K562 (cell line): Measurements from ENCODE around the gene FKBP8. TPM values are rescaled to one million over a fixed set of nuclear protein-coding genes. Genes with fewer than 3 reads are reported as not detected.

Source experiments
- ATF1 ChIP-seq, 2 experiments: fragments of 450-650 bp in 1 of 2; IDR thresholded peaks; 2 replicates each; pipeline ENCODE4 v1.6.1; 2016; ENCODE audit warnings: missing compliant biosample characterization in 1 of 2, missing genetic modification characterization in 1 of 2
- BHLHE40 ChIP-seq: IDR thresholded peaks from 2 replicates; pipeline ENCODE4 v1.6.1; 2011; ENCODE audit warnings: low read length, improper control_type of control experiment
- ELF1 ChIP-seq: fragments of 200-800 bp; sonication (Bioruptor generic); IDR thresholded peaks from 2 replicates; pipeline ENCODE4 v1.6.1; 2016; ENCODE audit warnings: missing genetic modification characterization, missing compliant biosample characterization
- KLF16 ChIP-seq: IDR thresholded peaks from 2 replicates; pipeline ENCODE4 v1.6.1; 2016; ENCODE audit warnings: antibody characterized with exemption
- MAFF ChIP-seq: IDR thresholded peaks from 2 replicates; pipeline ENCODE4 v1.6.1; 2012; ENCODE audit warnings: low read length, improper control_type of control experiment
- MECOM ChIP-seq: fragments of 250-450 bp; sonication (Bioruptor Pico); IDR thresholded peaks from 2 replicates; pipeline ENCODE4 v1.8.0; 2022; ENCODE audit warnings: inconsistent platforms
- NCOA2 ChIP-seq, 2 experiments: fragments of 450-650 bp; IDR thresholded peaks; 2 replicates each; pipeline ENCODE4 v1.6.1; 2018; ENCODE audit warnings: mild to moderate bottlenecking in 2 of 2, moderate library complexity in 1 of 2; ENCODE audit not compliant: partially characterized antibody in 2 of 2
- PML ChIP-seq: IDR thresholded peaks from 2 replicates; pipeline ENCODE4 v1.6.1; 2012; ENCODE audit warnings: low read length, inconsistent platforms
- TCF7L2 ChIP-seq: fragments of 150-350 bp; IDR thresholded peaks from 2 replicates; pipeline ENCODE4 v1.6.1; 2016; ENCODE audit warnings: low read depth, mild to moderate bottlenecking, low read length, moderate library complexity
- ZEB2 ChIP-seq: fragments of 450-650 bp; IDR thresholded peaks from 2 replicates; pipeline ENCODE4 v1.6.1; 2016
- ZNF408 ChIP-seq: fragments of 250-450 bp; sonication (Bioruptor Pico); IDR thresholded peaks from 2 replicates; pipeline ENCODE4 v1.4.0; 2020; ENCODE audit warnings: low read depth, mild to moderate bottlenecking, moderate library complexity
- polyA plus RNA-seq, 8 experiments: library from polyadenylated mRNA; depleted of rRNA in 4 of 8; stranded (reverse) in 5 of 8; unstranded in 3 of 8; fragments of >200 nt; fragmentation: Nextera tagmentation in 2 of 8; fragmentation: Illumina TruSeq in 1 of 8; extraction: Ambion mirVana in 2 of 8; extraction: Trizol in 1 of 8; gene quantifications; 2 replicates each; pipeline versions ENCODE4 v1.2.1 to v1.2.3, GENCODE V29; 2011 to 2014; ENCODE audit warnings: inconsistent platforms in 1 of 8, missing spikeins in 1 of 8
- total RNA-seq, 7 experiments: library from RNA; depleted of rRNA in 6 of 7; stranded (reverse); fragments of >200 nt in 6 of 7; fragmentation: Illumina TruSeq in 2 of 7; extraction: Trizol in 2 of 7; gene quantifications; 2 replicates each; pipeline versions ENCODE4 v1.2.1 to v1.2.3, GENCODE V29; 2011 to 2021; ENCODE audit warnings: low replicate concordance in 1 of 7
- TF ChIP-seq, protein P1 (sequence below): fragments of 250-450 bp; sonication (Bioruptor Pico); IDR thresholded peaks from 2 replicates; pipeline ENCODE4 v1.5.0; 2021; ENCODE audit warnings: mild to moderate bottlenecking, moderate library complexity
- TF ChIP-seq, protein P2 (sequence below): fragments of 250-450 bp; sonication (Bioruptor Pico); IDR thresholded peaks from 2 replicates; pipeline ENCODE4 v1.4.0; 2020; ENCODE audit warnings: mild to moderate bottlenecking, moderate library complexity, borderline replicate concordance
- TF ChIP-seq, protein P3 (sequence below): fragments of 450-650 bp; IDR thresholded peaks from 2 replicates; pipeline ENCODE4 v1.6.1; 2017; ENCODE audit warnings: antibody characterized with exemption, mild to moderate bottlenecking
- TF ChIP-seq, protein P4 (sequence below): sonication (generic); formaldehyde crosslinking; IDR thresholded peaks from 2 replicates; pipeline ENCODE4 v1.8.1; 2023; ENCODE audit warnings: mild to moderate bottlenecking, missing genetic modification reagents

The FKBP8 gene
- total and polyA plus RNA-seq, 9 of the 15 experiments (the other 6 are each of a cell fraction or from before 2014, with no cell fraction given): 0.46 to 236 (median 104) TPM

DNA sequence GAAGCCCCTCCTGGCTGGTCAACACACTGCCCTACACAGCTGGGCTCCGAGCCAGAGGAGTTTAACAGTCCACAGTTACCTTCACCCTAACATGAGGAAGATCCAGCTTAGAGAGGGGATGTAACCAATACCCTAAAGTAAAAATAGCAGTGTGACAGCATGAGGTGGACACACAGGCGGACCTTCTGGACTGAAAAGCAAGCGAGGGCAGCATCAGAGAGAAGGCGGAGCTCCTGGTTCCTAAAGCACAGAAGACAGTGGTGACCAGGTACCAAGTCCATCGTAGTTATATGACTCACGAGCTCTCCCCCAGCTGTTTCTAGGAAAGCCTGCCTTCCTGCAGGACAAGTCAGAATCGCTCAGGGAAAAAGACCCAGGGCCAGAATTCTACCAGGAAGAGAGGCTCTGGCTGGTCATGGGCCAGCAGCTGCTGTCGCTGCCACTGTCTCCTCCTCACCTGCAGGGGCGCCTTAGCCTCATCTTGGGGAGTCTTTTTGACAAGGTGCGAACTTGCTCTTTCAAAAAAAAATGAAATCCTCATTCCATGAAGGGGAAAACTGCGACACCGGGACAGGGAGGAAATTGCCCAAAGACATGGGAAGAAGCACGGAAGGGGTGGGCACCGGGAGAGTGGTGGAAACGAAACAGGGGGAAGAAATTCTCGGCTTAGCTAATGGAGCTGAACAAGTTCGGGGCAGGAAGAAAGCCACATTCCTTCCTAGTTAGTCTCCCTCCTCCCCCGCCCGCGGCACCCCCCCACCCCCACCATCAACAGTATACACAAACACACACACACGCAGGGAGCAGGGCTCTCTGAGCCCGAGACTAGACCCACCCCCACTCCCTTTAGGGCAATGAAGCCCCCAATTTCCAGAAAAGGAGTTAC, 23.2 kb downstream of the FKBP8 start (continued):
- TF ChIP-seq ZEB2 (0 out of 2 replicates have a peak, but pooled peaks have one; percentile 26), MECOM (CRISPR knock-in tag) (no peak), KLF16 (peak; percentile 57; the same call in 1 of the 2 replicates), ZNF408 (CRISPR knock-in tag) (no peak), MAFF (no peak), NCOA2 (IDR thresholded peaks at IDR 0.05; ENCODE audit: partially characterized antibody in 2 of 2) (no peak), TCF7L2 (no peak), PML (no peak; the same call in 1 of the 2 replicates), BHLHE40 (0 out of 2 replicates have a peak, but pooled peaks have one; percentile 34), ATF1 (CRISPR knock-in tag; IDR thresholded peaks at IDR 0.05) (no peak), ATF1 (tag; IDR thresholded peaks at IDR 0.05) (no peak), ELF1 (tag) (peak; percentile 62; the same call in 1 of the 2 replicates)
- TF ChIP-seq, protein P1, sequence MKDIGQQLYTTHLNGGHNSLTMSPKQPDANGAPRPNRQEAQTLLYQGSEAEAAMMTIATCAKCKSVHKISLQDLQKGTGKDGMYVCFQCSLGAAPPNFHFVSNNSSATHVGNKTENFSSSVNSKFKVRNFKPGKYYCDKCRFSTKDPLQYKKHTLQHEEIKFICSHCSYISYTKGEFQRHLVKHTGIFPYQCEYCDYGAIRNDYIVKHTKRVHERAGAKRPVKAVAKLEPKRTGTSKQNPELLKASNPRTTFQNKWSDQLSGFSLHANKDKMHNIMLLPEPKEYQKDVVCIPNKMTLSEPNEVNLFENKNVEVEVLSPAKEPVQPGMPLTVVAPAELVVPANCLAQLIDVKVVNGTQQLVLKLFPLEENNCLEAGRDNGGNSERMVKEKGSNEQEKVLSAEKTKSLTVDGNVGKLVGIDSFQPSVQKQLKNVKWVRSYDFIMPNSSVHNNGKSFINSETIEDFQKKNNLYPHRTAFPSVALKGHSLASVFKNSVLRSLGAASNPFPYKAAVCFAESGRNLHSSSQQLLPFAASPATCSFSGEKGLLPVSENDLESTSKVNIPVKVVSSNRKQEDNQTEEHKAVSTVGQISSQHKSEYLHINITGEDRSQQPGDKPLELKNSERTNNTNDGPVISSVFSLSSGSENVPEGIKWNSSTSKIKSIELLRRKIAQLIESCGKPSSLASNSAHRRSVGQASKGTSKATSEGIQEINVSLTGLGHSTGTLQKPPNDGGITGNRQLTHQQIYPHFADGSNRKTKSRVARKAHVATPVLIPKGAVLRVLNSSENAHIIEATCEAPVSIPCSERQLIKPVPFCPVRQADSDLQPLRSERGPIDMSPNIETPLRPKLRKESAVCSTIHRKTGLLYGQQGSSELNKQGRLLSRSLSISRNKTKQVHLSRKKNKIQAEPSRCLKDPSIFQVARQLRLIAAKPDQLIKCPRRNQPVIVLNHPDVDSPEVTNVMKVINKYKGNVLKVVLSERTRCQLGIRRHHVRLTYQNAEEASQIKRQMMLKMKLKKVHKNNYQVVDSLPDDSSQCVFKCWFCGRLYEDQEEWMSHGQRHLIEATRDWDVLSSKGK (CRISPR knock-in tag): no peak
- TF ChIP-seq, protein P2, sequence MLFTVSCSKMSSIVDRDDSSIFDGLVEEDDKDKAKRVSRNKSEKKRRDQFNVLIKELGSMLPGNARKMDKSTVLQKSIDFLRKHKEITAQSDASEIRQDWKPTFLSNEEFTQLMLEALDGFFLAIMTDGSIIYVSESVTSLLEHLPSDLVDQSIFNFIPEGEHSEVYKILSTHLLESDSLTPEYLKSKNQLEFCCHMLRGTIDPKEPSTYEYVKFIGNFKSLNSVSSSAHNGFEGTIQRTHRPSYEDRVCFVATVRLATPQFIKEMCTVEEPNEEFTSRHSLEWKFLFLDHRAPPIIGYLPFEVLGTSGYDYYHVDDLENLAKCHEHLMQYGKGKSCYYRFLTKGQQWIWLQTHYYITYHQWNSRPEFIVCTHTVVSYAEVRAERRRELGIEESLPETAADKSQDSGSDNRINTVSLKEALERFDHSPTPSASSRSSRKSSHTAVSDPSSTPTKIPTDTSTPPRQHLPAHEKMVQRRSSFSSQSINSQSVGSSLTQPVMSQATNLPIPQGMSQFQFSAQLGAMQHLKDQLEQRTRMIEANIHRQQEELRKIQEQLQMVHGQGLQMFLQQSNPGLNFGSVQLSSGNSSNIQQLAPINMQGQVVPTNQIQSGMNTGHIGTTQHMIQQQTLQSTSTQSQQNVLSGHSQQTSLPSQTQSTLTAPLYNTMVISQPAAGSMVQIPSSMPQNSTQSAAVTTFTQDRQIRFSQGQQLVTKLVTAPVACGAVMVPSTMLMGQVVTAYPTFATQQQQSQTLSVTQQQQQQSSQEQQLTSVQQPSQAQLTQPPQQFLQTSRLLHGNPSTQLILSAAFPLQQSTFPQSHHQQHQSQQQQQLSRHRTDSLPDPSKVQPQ (CRISPR knock-in tag): no peak
- TF ChIP-seq, protein P3, sequence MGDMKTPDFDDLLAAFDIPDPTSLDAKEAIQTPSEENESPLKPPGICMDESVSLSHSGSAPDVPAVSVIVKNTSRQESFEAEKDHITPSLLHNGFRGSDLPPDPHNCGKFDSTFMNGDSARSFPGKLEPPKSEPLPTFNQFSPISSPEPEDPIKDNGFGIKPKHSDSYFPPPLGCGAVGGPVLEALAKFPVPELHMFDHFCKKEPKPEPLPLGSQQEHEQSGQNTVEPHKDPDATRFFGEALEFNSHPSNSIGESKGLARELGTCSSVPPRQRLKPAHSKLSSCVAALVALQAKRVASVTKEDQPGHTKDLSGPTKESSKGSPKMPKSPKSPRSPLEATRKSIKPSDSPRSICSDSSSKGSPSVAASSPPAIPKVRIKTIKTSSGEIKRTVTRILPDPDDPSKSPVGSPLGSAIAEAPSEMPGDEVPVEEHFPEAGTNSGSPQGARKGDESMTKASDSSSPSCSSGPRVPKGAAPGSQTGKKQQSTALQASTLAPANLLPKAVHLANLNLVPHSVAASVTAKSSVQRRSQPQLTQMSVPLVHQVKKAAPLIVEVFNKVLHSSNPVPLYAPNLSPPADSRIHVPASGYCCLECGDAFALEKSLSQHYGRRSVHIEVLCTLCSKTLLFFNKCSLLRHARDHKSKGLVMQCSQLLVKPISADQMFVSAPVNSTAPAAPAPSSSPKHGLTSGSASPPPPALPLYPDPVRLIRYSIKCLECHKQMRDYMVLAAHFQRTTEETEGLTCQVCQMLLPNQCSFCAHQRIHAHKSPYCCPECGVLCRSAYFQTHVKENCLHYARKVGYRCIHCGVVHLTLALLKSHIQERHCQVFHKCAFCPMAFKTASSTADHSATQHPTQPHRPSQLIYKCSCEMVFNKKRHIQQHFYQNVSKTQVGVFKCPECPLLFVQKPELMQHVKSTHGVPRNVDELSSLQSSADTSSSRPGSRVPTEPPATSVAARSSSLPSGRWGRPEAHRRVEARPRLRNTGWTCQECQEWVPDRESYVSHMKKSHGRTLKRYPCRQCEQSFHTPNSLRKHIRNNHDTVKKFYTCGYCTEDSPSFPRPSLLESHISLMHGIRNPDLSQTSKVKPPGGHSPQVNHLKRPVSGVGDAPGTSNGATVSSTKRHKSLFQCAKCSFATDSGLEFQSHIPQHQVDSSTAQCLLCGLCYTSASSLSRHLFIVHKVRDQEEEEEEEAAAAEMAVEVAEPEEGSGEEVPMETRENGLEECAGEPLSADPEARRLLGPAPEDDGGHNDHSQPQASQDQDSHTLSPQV: no peak
- TF ChIP-seq, protein P4, sequence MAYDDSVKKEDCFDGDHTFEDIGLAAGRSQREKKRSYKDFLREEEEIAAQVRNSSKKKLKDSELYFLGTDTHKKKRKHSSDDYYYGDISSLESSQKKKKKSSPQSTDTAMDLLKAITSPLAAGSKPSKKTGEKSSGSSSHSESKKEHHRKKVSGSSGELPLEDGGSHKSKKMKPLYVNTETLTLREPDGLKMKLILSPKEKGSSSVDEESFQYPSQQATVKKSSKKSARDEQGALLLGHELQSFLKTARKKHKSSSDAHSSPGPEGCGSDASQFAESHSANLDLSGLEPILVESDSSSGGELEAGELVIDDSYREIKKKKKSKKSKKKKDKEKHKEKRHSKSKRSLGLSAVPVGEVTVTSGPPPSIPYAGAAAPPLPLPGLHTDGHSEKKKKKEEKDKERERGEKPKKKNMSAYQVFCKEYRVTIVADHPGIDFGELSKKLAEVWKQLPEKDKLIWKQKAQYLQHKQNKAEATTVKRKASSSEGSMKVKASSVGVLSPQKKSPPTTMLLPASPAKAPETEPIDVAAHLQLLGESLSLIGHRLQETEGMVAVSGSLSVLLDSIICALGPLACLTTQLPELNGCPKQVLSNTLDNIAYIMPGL (CRISPR knock-in tag): no peak; the same call in 1 of the 2 replicates
